Dedifferentiated amniotic fluid mesenchymal stem cell (primary cell): ENCODE results near the gene MYL5.

Experiments
- DNase-seq: peaks from one replicate; pipeline ENCODE4 v3.0.0-alpha.2; 2016; ENCODE audit errors: extremely low spot score

Gene MYL5

GRCh38 chr4:707929-708630 lies 33.7 kb downstream of the MYL5 start:
- no peak for DNase-seq

GRCh38 chr4:708631-708933 lies 34.2 kb downstream of the MYL5 start:
- no peak for DNase-seq

- no peak for DNase-seq
Measured at GRCh38 chr4:709348-709747, 35.0 kb downstream of the MYL5 start.

- DNase-seq = no peak
Measured at GRCh38 chr4:710116-710515, 35.8 kb downstream of the MYL5 start.

- DNase-seq = no peak
Measured at GRCh38 chr4:710916-711315, 36.6 kb downstream of the MYL5 start.

GRCh38 chr4:712093-712492 lies 37.8 kb downstream of the MYL5 start:
- DNase-seq = no peak

- DNase-seq = no peak
Measured at GRCh38 chr4:712916-713632, 38.7 kb downstream of the MYL5 start.

- no peak for DNase-seq
Measured at GRCh38 chr4:714087-714486, 39.7 kb downstream of the MYL5 start.

GRCh38 chr4:717601-718320 lies 43.4 kb downstream of the MYL5 start:
- DNase-seq = no peak

- DNase-seq = no peak
Measured at GRCh38 chr4:718460-718859, 44.1 kb downstream of the MYL5 start.

- DNase-seq = no peak
Measured at GRCh38 chr4:720111-720860, 45.9 kb downstream of the MYL5 start.

GRCh38 chr4:721261-722168 lies 47.2 kb downstream of the MYL5 start:
- no peak for DNase-seq

GRCh38 chr4:722169-722725 lies 47.9 kb downstream of the MYL5 start:
- DNase-seq = no peak

GRCh38 chr4:722851-723360 lies 48.6 kb downstream of the MYL5 start:
- no peak for DNase-seq

GRCh38 chr4:723751-724530 lies 49.6 kb downstream of the MYL5 start:
- no peak for DNase-seq

- DNase-seq = no peak
Measured at GRCh38 chr4:725391-726234, 51.3 kb downstream of the MYL5 start.

- no peak for DNase-seq
Measured at GRCh38 chr4:726235-726787, 52.0 kb downstream of the MYL5 start.

- no peak for DNase-seq
Measured at GRCh38 chr4:726838-727237, 52.5 kb downstream of the MYL5 start.

- no peak for DNase-seq
Measured at GRCh38 chr4:727576-727975, 53.2 kb downstream of the MYL5 start.
